GM13977 (cell line): ENCODE results near the gene SLC1A2.

ENCODE experiments used
- DNase-seq: peaks from one replicate; pipeline ENCODE4 v3.0.0; 2012; ENCODE audit warnings: low spot score
- in situ Hi-C: fragments of 300-500 bp; cut with MboI; formaldehyde crosslinking; loops from one replicate; pipeline ENCODE4 v1.12.0; 2022; ENCODE audit warnings: low sequenced_read_pairs, low pct_unique_long_range_greater_than_20kb, mixed read lengths, inconsistent platforms; ENCODE audit not compliant: unreplicated experiment
- TF ChIP-seq, protein P1 (sequence below): IDR thresholded peaks from 2 replicates; pipeline ENCODE4 v1.5.1; 2012; ENCODE audit warnings: mild to moderate bottlenecking, control low read depth; ENCODE audit not compliant: insufficient read depth; ENCODE audit errors: extremely low read depth, missing control alignments

The SLC1A2 gene

DNA sequence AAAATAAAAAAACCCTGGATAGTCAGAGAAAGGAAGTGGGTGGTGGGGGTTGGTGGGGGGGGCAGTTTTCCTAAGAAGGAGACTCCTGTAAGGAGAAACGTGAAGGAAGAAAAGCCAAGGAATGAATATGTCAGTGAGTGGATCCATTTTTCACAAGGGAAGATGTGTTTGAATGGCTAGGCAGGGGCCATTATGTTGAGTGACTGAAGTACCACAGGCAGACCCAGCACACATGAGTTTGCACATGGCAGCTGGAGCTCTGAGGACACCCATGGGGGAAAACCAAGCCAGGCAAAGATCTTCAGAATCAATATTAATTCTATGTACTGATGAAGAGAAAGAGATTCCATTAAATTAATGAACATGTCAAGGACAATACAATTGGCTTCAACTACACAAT is 212.7 kb downstream of the SLC1A2 start:
- in situ Hi-C loops, result no loop called here
- no peak for DNase-seq
- TF ChIP-seq, protein P1, sequence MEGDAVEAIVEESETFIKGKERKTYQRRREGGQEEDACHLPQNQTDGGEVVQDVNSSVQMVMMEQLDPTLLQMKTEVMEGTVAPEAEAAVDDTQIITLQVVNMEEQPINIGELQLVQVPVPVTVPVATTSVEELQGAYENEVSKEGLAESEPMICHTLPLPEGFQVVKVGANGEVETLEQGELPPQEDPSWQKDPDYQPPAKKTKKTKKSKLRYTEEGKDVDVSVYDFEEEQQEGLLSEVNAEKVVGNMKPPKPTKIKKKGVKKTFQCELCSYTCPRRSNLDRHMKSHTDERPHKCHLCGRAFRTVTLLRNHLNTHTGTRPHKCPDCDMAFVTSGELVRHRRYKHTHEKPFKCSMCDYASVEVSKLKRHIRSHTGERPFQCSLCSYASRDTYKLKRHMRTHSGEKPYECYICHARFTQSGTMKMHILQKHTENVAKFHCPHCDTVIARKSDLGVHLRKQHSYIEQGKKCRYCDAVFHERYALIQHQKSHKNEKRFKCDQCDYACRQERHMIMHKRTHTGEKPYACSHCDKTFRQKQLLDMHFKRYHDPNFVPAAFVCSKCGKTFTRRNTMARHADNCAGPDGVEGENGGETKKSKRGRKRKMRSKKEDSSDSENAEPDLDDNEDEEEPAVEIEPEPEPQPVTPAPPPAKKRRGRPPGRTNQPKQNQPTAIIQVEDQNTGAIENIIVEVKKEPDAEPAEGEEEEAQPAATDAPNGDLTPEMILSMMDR, result no peak

- no peak for DNase-seq
- in situ Hi-C loops, result no loop called here
- TF ChIP-seq, protein P1, result no peak
Measured at GRCh38 chr11:35204614-35205013, 214.7 kb downstream of the SLC1A2 start.
